ENCODE data around the gene EYA2. TPM values are rescaled to one million over a fixed set of nuclear protein-coding genes. Genes with fewer than 3 reads are reported as not detected.

Gene EYA2
- polyA plus RNA-seq, 3 donors = 0.98 to 26.4 (median 7.9) TPM

DNA sequence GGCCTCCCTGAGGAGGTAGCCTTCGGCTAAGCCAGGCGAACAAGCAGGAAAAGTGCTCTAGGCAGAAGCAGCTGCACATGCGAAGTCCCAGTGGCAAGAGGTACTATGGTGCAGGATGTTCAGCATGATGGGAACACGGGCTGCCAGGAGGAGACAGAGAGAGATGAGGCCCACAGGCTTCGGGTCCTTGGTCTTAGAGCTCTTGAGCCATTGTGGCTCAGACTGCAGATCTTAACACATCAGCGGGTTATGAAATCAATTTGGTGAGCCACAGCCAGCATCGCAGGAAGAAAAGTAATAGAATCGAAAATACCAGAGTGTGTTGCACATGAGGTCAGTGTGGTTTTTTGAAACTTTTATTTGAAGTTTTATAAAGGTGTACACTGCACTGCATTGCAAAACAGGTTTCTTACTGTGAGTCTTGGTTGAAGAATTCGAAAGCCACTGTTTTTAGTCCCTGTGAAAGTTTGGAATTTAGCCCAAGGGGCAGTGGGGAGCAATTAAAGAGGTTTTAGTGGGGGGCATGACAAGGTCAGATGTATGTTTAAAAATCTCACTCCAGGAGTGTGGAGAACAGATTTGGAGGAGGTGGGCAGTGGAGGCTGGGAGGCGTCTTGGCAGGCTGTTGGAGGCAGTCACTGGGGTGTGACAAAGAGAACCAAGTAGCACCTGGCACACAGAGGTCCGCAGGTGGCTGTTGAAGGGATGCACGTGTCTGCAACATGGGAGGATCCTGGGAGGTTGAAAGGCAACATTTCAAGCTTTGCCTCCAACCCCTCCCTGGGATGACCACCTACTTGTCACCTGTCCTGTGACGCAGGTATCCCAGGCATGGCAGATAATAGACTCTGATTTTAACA, 69.3 kb downstream of the EYA2 start:
- no peak overlapping the region for H3K27ac ChIP-seq (ENCODE audit: low read depth, low read length)
- WGBS, 3 donors = 70 to 78% (median 73%) methylated on average over 13 of the region's 13 CpGs

DNA sequence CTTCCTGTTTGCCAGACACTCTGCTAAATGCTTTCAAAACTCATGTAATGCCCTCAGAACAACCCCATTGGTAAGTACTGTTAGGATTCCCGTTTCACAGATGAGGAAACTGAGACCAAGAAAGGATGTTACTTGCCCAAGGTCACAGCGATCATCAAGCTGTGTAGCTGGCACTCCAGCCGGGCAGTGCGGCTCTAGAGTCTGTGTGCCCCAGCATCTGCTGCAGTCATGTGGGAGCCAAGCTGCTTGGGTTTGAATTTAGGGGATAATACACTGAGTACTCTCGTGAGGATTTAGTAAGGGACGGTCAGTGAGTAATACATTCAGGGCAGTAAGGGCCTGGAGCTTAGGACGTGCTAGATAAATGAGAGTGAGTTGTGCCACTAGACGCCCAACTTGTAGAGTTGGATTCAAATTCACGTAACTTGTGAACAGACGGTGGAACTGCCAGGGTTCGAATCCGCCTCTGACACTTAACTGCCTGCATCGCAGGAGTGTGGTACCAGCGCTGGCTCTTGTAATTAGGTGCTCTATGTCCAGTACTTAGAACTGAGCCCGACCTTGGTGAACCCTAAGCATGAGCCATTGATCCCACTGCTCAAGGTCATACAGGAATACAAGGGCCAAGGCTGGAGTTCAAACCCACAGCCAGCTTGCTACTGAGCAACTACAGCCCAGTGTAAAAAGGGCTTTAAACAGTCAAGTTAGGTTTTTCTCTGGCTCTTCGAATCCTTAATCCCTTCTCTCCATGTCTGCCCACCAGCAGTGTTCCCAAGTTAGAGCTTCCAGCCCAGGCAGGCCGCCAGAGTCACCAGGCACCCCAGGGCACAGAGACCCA, 70.2 kb downstream of the EYA2 start:
- no peak overlapping the region for H3K27ac ChIP-seq (ENCODE audit: low read depth, low read length)
- 88 to 91% (median 88%) methylated on average over 17 of the region's 17 CpGs for WGBS, 3 donors

DNA sequence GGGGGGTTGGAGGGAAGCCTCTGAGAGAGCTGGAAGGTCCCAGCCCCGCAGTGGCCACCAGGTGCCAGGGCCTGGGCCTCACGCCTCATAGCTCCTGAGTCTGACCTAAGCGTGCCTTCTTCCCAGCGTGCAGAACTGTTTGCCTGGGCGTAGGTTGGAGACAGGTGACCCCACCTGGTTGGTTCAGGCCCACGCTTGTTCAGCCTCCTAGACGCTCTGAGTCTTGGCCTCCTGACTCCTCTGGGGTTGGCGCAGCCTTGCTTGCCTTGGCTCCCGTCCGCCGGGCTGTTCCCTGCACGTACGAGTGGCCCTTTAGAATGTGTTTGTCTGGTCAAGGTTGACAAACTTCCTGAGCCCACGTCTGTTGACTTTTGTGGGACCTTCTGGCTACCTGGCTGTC, 70.8 kb downstream of the EYA2 start:
- 68 to 85% (median 71%) methylated on average over 14 of the region's 14 CpGs for WGBS, 3 donors
- H3K27ac ChIP-seq (ENCODE audit: low read depth, low read length) = no peak overlapping the region

DNA sequence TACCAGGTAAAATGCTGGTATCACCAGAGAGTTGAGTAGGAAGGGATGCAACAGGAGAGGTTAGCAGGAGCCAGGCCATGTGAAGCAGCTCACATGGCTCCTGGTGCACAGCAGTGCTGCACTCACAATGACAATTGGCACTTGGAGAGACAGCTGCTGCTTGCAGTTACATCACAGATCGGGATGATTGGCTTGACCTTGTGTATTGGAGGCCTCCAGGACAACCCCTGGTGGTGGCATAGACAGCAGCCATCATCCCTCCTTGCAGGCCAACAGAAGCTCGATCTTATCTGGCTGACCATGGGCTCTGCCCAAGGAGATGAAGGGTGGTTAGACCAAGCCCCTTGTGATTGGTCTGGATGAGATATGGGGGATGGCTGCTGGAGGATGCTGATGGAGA, 73.0 kb downstream of the EYA2 start:
- no peak overlapping the region for H3K27ac ChIP-seq (ENCODE audit: low read depth, low read length)
- WGBS, 3 donors = 60 to 77% (median 65%) methylated on average over 2 of the region's 2 CpGs

DNA sequence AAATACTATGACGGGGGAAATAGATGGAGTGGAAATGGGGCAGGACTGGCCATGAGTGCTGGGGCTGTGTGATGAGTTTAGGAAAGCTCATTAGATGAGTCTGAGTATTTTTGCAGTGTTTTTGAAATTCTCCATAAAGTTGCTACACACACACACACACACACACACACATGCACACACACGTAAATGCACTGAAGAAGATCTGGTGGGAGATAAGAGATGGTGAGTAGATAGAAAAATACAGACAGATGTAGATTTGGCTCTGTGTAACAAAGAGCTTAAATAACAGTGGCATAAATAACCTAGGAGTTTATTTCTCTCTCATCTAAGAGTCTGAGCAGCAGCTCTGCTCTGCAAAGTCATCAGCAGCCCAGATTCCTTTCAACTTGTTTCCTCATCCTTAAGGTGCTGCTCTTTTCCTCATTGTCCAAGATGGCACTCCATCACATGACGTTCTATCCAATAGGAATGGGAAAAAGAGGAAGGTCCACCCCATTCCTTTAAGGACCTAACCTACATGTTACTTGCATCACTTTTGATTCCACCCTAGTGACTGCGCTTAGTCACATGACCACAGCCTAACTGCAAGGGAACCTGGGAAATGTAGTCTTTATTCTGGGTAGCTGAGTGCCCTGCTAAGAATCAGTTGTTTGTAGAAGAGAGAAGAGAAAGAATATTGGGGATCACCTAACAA, 76.4 kb downstream of the EYA2 start:
- no peak overlapping the region for H3K27ac ChIP-seq (ENCODE audit: low read depth, low read length)
- 20 to 27% (median 22%) methylated on average over 4 of the region's 4 CpGs for WGBS, 3 donors

DNA sequence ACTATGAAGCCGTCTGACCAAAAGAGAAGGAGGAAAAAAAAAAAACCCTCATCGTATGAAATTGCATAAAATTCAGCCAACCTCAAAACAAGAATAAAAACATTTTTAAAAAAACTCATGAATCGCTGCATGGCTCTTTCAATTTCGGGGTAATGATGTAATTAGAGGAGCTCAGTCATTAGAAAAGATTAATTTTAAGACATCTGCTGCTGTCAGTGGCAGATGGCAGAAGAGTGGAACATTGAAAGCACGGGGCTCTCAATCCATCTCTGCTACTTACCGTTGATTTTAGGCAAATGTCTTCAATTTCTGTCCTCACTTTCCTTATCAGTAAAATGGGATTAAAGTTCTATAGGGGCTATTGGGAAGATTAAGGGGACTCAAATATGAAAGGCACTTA, 79.1 kb downstream of the EYA2 start:
- 68 to 83% (median 69%) methylated on average over 6 of the region's 6 CpGs for WGBS, 3 donors
- no peak overlapping the region for H3K27ac ChIP-seq (ENCODE audit: low read depth, low read length)

DNA sequence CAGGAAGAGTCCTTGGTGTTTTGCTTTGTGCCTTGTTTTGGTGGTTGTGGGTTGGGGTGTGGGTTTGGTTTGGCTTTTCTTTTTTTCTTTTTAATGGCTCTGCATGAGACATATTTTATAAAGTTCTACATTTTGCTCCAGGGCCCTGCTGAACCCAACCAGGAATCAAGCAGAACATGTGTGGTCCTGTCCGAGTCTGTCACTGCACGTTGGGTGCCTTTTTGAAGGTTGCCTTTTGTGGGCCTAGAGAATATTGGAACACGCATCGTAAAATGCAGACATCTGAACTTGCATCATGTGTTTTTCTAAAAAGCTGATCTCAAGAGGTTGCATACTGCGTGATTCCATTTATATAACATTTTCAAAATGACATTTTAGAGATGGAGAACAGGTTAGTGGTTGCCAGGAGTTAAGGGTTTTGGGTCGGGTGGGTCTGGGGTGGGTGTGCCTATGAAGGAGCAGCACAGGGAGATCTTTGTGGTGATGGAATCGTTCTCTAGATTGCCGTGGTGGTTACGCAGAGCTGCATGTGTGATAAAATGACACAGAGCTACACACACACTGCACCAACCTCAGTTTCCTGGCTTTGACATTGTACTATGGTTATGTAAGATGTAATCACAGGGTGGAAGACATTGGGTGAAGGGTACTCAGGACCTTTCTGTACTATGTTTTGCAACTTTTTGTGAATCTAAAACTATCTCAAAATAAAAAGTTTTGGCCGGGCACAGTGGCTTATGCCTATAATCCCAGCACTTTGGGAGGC, 80.2 kb downstream of the EYA2 start:
- WGBS, 3 donors = 77 to 82% (median 81%) methylated on average over 10 of the region's 10 CpGs
- no peak overlapping the region for H3K27ac ChIP-seq (ENCODE audit: low read depth, low read length)

DNA sequence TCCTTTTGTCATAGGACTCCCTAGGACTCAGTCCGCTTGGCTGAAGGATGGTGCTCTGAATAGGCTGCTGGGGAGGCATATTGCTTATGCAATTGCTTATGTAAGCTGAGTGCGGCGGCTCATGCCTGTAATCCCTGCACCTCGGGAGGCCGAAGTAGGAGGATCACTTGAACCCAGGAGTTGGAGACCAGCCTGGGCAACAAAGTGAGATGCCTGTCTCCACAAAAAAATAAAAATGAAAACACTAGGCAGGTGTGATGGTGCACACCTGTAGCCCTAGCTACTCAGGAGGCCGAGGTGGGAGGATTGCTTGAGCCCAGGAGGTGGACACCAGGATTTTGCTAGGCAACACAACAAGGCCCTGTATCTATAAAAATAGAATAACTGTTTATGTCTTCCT, 81.3 kb downstream of the EYA2 start:
- 88 to 92% (median 88%) methylated on average over 6 of the region's 6 CpGs for WGBS, 3 donors
- H3K27ac ChIP-seq (ENCODE audit: low read depth, low read length) = no peak overlapping the region

DNA sequence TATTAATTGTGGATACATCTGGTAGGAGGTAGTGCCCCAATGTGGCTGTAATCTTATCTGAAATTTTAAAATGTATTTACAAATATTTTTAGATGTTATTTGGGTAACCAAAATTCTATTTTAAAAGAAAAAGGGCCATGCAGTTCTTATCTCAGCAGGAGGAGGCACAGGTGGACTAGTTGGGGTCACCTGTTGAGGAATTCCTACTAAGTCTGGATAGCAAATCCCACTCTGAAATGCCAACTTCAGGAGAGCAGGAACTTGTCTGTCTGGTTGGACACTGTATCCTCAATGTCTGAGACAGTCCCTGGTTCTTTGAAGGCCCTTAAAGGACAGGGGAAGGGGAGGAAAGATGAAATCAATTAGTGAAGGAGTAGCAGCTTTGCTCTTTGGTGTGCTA, 82.6 kb downstream of the EYA2 start:
- no peak overlapping the region for H3K27ac ChIP-seq (ENCODE audit: low read depth, low read length)

DNA sequence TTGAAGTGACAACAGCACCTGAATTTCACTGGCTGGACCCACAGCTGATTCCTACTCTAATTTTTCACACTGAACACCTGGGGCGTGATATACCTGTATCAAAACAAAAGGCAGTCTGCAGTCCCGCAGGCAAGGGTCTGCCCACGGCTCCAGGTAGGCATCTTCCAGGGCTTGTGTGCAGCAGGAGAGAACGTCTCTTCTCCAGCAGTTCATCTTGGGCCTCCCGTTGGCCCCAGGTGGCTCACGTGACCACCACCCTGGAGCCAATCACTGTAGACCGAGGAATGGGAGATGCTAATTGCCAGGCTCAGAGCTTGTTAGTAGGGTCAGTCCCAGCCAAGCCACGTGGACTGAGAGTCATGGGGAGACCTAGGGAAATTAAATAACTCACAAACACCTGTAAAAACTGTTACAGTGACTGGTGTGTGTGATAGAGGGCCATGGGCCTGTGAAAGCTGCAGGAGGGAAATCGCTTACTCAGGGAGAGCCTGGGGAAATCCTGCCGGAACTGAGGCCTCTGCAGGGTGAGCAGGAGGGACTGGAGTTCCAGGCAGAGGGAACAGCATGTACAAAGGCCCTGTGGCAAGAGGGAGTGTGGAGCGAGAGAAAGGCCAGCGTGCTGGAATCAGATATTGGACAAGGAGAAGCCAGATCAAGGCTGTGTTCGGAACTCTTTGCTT, 83.4 kb downstream of the EYA2 start:
- WGBS, 3 donors = 84 to 88% (median 87%) methylated on average over 13 of the region's 13 CpGs

DNA sequence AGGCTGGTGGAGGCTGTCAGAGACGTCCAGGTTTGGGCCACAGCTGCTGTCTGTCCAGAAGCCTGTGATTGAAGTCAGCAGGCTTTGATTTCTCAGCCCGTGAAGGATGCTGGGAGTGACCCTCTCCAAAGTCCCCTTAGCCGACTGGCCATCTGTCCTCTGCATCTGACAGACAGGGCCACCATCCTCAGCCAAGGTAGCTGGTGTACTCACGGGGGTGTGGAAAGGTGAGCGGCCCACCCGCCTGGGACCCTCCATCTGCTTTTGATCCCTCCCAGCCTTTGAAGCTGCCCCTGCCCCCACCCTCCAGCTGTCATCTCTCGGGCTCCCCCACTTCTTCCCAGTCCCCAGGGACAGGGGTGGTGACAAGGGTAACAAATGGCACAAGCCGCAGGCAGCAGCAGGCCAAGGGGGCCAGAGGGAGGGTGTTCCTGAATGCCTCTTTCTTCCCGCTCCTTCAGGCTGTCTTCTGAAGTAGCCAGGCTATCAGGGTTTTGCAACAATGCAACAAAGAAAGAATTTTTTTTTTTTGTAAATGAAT, 84.4 kb downstream of the EYA2 start:
- no peak overlapping the region for H3K27ac ChIP-seq (ENCODE audit: low read depth, low read length)
- 44 to 62% (median 46%) methylated on average over 9 of the region's 9 CpGs for WGBS, 3 donors

More for the DNA sequence above, 83.4 kb downstream of the EYA2 start:
- no peak overlapping the region for H3K27ac ChIP-seq (ENCODE audit: low read depth, low read length)

DNA sequence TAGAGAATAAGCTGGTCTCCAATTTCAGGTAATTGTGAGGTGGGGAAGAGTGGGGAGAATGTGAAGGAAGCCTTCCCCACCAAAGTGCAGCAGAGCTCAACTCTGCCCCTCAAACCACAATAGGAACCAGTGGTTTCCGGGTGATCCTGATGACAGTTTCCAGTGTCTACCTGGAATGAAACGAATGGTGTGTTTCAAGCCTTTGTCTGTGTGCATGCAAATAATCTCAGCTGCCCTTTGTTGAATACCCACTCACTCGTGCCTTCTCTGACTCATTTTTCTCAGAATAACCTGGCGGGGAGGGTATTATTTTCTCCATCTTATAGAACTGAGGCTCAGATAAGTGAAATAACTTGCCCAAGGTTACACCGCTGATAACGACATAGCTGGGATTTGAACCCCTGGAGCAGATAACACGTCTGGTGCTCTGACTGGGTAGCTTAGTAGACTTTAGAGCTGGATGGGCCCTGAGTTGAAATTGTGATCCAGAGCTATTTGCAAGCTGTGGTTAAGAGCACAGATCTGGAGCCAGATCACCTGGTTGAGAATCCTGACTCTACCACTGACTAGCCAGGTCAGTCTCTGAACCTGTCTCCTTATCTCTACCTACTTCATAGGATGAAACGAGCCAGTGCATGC, 85.1 kb downstream of the EYA2 start:
- no peak overlapping the region for H3K27ac ChIP-seq (ENCODE audit: low read depth, low read length)
- 42 to 70% (median 70%) methylated on average over 8 of the region's 8 CpGs for WGBS, 3 donors

DNA sequence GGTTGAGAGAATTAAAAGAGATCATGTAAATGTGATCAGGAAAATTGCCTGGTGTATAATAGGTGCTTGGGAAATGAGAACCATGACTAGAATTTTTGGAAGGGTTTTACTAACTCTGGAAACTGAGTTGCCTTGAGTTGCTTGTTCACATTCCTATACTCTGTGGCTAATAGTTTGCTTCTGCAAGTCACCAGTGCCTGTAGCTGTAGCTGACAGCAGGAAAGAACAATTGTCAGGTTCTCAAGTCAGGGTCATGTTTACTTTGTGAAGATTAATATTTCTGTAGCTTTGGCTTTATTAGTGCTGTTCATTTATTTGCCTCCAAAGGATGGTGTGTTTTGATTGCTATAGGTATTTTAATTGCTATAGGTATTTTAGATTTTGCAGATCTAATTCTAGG, 86.5 kb downstream of the EYA2 start:
- no peak overlapping the region for H3K27ac ChIP-seq (ENCODE audit: low read depth, low read length)

DNA sequence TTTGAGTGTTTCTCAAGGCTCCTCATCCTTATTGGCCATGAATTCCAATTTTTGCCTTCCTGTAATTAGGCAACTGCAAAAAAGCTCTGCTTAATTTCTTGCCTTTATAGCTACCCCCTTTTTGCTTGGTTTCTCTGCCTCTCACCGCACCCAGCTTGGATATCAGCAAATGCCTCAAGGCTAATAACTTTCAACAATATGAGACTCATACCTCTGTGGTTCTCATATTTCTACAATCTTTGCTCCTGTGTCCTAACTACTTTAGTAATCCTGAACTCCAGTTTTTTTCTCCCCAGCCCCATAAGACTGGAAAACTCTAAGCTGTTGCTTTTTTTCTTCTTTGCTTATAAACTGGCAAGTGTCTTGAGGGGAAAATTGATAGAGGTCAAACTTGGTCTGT, 88.8 kb downstream of the EYA2 start:
- no peak overlapping the region for H3K27ac ChIP-seq (ENCODE audit: low read depth, low read length)
- WGBS, 3 donors = 94 to 96% (median 96%) methylated on average over 1 of the region's 1 CpG

DNA sequence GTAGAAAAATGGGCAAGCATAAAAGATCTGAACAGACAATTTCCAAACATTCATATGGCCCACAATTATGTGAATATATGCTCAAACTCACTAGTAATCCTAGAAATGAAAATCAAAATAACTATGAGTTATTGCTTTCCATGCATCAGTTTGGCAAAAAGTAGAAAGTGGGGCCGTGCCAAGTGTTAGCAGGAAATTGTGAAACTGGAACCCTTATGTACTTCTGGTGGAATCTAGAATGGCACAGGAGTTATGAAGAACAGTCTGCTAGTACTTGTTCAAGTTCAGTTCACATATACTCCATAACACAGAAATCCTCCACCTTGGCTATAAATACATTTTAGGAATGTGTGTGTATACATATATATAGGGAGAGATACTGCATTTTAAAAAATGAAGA, 89.8 kb downstream of the EYA2 start:
- no peak overlapping the region for H3K27ac ChIP-seq (ENCODE audit: low read depth, low read length)
- WGBS, 3 donors = 37 to 67% (median 45%) methylated on average over 1 of the region's 1 CpG

DNA sequence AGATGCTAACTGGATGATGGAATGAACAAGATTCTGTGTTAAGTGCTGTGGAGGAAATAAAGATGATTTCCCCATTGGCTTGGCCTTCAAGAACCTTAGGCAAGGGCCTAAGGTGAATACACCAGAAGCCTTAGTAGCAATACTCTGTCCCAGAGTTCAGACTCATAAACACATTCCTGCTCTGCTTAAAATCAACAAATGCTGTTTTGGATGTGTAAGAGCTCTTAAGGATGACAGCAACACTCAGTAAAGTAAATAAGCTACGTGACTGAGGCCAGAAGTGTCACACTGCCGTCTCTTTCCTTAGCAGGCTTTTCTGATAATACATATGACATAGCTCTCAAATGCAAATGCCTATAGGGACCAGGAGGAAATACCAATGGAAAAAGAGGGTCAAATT, 90.6 kb downstream of the EYA2 start:
- H3K27ac ChIP-seq (ENCODE audit: low read depth, low read length) = no peak overlapping the region
- WGBS, 3 donors = 49 to 62% (median 50%) methylated on average over 2 of the region's 2 CpGs

DNA sequence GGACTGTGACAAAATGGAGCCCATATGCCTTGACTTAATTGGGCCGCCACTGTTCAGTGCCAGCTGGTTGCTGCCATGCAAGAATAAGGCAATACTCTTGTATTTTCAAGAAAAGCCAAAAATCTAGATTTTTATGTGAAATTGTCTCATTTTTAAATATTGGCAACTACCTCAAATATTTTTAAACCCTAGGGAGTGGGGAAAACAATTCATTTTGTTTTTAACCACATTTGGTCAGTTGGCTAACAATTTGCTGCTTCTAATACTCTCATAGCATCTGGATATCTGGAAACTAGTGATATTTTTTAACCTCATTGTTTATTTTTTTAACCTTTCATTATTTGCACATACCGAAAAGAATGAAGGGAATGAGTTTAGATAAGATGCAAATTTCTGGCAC, 91.0 kb downstream of the EYA2 start:
- H3K27ac ChIP-seq (ENCODE audit: low read depth, low read length) = no peak overlapping the region
- 62 to 76% (median 64%) methylated on average over 2 of the region's 2 CpGs for WGBS, 3 donors
